ENCODE results near the gene ST6GAL1. TPM values are rescaled to one million over a fixed set of nuclear protein-coding genes. Genes with fewer than 3 reads are reported as not detected.

Gene ST6GAL1
- total and polyA plus RNA-seq, 2 of the 13 experiments (the other 11 are each of a cell fraction or from before 2014, with no cell fraction given): 79.9 to 164 TPM

DNA sequence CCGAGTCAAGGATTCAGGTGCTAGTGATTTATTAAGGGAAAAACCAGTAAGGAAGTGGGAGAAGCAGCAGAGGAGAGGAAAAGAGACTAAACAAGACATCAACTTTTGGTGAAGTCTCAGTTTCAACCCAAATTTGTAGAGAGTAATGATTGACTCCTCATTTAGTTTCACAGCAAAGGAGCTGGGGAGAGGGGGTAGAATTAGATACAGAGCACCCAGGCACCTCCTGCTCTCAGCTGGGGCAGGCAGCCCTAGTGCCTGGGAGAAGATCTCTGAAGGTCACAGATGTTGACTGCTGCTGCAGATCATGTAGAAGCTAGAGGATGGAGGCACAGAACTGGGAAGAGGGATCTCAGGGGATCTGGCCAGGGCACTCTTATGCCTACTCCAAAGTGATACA, 179.8 kb downstream of the ST6GAL1 start (continued):
- no peak for TF ChIP-seq NR2F2 (IDR thresholded peaks at IDR 0.05; ENCODE audit: borderline replicate concordance, low read depth)
- TF ChIP-seq ATF7 (IDR thresholded peaks at IDR 0.05): no peak
- no peak for TF ChIP-seq ATF7 (CRISPR knock-in tag; IDR thresholded peaks at IDR 0.05)
- TF ChIP-seq, protein P1, sequence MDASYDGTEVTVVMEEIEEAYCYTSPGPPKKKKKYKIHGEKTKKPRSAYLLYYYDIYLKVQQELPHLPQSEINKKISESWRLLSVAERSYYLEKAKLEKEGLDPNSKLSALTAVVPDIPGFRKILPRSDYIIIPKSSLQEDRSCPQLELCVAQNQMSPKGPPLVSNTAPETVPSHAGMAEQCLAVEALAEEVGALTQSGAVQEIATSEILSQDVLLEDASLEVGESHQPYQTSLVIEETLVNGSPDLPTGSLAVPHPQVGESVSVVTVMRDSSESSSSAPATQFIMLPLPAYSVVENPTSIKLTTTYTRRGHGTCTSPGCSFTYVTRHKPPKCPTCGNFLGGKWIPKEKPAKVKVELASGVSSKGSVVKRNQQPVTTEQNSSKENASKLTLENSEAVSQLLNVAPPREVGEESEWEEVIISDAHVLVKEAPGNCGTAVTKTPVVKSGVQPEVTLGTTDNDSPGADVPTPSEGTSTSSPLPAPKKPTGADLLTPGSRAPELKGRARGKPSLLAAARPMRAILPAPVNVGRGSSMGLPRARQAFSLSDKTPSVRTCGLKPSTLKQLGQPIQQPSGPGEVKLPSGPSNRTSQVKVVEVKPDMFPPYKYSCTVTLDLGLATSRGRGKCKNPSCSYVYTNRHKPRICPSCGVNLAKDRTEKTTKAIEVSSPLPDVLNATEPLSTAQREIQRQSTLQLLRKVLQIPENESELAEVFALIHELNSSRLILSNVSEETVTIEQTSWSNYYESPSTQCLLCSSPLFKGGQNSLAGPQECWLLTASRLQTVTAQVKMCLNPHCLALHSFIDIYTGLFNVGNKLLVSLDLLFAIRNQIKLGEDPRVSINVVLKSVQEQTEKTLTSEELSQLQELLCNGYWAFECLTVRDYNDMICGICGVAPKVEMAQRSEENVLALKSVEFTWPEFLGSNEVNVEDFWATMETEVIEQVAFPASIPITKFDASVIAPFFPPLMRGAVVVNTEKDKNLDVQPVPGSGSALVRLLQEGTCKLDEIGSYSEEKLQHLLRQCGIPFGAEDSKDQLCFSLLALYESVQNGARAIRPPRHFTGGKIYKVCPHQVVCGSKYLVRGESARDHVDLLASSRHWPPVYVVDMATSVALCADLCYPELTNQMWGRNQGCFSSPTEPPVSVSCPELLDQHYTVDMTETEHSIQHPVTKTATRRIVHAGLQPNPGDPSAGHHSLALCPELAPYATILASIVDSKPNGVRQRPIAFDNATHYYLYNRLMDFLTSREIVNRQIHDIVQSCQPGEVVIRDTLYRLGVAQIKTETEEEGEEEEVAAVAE (CRISPR knock-in tag; IDR thresholded peaks at IDR 0.05; ENCODE audit: borderline replicate concordance): no peak
- TF ChIP-seq TMF1 (CRISPR knock-in tag; IDR thresholded peaks at IDR 0.05; ENCODE audit: low read depth): no peak
- TF ChIP-seq ZNF589 (CRISPR knock-in tag; conservative IDR thresholded peaks at IDR 0.05): no peak
- TF ChIP-seq, protein P2, sequence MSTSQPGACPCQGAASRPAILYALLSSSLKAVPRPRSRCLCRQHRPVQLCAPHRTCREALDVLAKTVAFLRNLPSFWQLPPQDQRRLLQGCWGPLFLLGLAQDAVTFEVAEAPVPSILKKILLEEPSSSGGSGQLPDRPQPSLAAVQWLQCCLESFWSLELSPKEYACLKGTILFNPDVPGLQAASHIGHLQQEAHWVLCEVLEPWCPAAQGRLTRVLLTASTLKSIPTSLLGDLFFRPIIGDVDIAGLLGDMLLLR (CRISPR knock-in tag; IDR thresholded peaks at IDR 0.05): no peak
- TF ChIP-seq, protein P3, sequence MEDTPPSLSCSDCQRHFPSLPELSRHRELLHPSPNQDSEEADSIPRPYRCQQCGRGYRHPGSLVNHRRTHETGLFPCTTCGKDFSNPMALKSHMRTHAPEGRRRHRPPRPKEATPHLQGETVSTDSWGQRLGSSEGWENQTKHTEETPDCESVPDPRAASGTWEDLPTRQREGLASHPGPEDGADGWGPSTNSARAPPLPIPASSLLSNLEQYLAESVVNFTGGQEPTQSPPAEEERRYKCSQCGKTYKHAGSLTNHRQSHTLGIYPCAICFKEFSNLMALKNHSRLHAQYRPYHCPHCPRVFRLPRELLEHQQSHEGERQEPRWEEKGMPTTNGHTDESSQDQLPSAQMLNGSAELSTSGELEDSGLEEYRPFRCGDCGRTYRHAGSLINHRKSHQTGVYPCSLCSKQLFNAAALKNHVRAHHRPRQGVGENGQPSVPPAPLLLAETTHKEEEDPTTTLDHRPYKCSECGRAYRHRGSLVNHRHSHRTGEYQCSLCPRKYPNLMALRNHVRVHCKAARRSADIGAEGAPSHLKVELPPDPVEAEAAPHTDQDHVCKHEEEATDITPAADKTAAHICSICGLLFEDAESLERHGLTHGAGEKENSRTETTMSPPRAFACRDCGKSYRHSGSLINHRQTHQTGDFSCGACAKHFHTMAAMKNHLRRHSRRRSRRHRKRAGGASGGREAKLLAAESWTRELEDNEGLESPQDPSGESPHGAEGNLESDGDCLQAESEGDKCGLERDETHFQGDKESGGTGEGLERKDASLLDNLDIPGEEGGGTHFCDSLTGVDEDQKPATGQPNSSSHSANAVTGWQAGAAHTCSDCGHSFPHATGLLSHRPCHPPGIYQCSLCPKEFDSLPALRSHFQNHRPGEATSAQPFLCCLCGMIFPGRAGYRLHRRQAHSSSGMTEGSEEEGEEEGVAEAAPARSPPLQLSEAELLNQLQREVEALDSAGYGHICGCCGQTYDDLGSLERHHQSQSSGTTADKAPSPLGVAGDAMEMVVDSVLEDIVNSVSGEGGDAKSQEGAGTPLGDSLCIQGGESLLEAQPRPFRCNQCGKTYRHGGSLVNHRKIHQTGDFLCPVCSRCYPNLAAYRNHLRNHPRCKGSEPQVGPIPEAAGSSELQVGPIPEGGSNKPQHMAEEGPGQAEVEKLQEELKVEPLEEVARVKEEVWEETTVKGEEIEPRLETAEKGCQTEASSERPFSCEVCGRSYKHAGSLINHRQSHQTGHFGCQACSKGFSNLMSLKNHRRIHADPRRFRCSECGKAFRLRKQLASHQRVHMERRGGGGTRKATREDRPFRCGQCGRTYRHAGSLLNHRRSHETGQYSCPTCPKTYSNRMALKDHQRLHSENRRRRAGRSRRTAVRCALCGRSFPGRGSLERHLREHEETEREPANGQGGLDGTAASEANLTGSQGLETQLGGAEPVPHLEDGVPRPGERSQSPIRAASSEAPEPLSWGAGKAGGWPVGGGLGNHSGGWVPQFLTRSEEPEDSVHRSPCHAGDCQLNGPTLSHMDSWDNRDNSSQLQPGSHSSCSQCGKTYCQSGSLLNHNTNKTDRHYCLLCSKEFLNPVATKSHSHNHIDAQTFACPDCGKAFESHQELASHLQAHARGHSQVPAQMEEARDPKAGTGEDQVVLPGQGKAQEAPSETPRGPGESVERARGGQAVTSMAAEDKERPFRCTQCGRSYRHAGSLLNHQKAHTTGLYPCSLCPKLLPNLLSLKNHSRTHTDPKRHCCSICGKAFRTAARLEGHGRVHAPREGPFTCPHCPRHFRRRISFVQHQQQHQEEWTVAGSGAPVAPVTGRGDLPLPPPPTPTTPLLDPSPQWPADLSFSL (CRISPR knock-in tag; IDR thresholded peaks at IDR 0.05): no peak
- no peak for TF ChIP-seq SMYD3 (CRISPR knock-in tag; IDR thresholded peaks at IDR 0.05)
- TF ChIP-seq RFX1 (IDR thresholded peaks at IDR 0.05): no peak

All from HepG2 (cell line).